SK-N-SH (cell line): ENCODE results near the gene ZNF207. TPM values are rescaled to one million over a fixed set of nuclear protein-coding genes. Genes with fewer than 3 reads are reported as not detected.

Source experiments
- CTCF ChIA-PET: fragments of 300-600, 350-600 bp; formaldehyde crosslinking; extraction: SDS; loops from one replicate; lab custom pipeline; 2021; lab: Yijun Ruan, JAX
- POLR2A ChIA-PET: fragments of 350-600 bp; sonication (Branson Sonifier 250); formaldehyde crosslinking; extraction: SDS; loops from one replicate; lab custom pipeline; 2020; ENCODE audit warnings: antibody characterized with exemption, inconsistent platforms; lab: Yijun Ruan, JAX
- DNase-seq: peaks from one replicate; pipeline ENCODE4 v3.0.0; 2012
- H2AFZ ChIP-seq: fragments of 200-600 bp; sonication (generic); 2 replicates; pipeline ENCODE4 v1.8.1; 2016; ENCODE audit warnings: antibody characterized with exemption, mild to moderate bottlenecking, low read depth
- H3F3A ChIP-seq: fragments of 200-600 bp; sonication (generic); replicated peaks from 2 replicates; pipeline ENCODE3; 2016; ENCODE audit warnings: antibody characterized with exemption, mild to moderate bottlenecking; ENCODE audit not compliant: insufficient read depth
- H3K27ac ChIP-seq, 2 experiments: fragments of 200-500 bp in 1 of 2; fragments of 200-600 bp in 1 of 2; sonication (Bioruptor generic) in 1 of 2; sonication (generic), shearing (Covaris generic) in 1 of 2; 2 replicates each; pipeline versions ENCODE4 v1.5.1 to v1.6.1; 2014 to 2016; ENCODE audit warnings: low read depth in 2 of 2, inconsistent platforms in 1 of 2, low read length in 1 of 2, mild to moderate bottlenecking in 1 of 2, mixed read lengths in 1 of 2
- H3K27me3 ChIP-seq: fragments of 200-600 bp; sonication (generic), shearing (Covaris generic); 2 replicates; pipeline ENCODE4 v1.6.1; 2016; ENCODE audit warnings: mixed run types; ENCODE audit not compliant: insufficient read depth
- H3K36me3 ChIP-seq, 2 experiments: fragments of 200-500 bp in 1 of 2; fragments of 200-600 bp in 1 of 2; sonication (Bioruptor generic) in 1 of 2; sonication (generic) in 1 of 2; replicated peaks in 1 of 2; 2 replicates each; pipeline versions ENCODE3 to v1.5.1; 2014 to 2016; ENCODE audit warnings: low read length in 1 of 2, mild to moderate bottlenecking in 1 of 2; ENCODE audit not compliant: insufficient read depth in 2 of 2, control insufficient read depth in 1 of 2
- H3K4me1 ChIP-seq, 2 experiments: fragments of 200-500 bp in 1 of 2; fragments of 200-600 bp in 1 of 2; sonication (Bioruptor generic) in 1 of 2; sonication (generic), shearing (Covaris generic) in 1 of 2; 2 replicates each; pipeline versions ENCODE4 v1.5.1 to v1.6.1; 2014 to 2016; ENCODE audit warnings: low read depth in 1 of 2, low read length in 1 of 2, mixed run types in 1 of 2; ENCODE audit not compliant: insufficient read depth in 2 of 2, control insufficient read depth in 1 of 2
- H3K4me2 ChIP-seq: fragments of 200-600 bp; sonication (generic), shearing (Covaris generic); 2 replicates; pipeline ENCODE4 v1.6.1; 2017; ENCODE audit warnings: mixed run types
- H3K4me3 ChIP-seq, 2 experiments: fragments of 200-500 bp in 1 of 2; fragments of 200-600 bp in 1 of 2; sonication (Bioruptor generic) in 1 of 2; sonication (generic), shearing (Covaris generic) in 1 of 2; 2 replicates each; pipeline versions ENCODE4 v1.5.1 to v1.8.1; 2014 to 2016; ENCODE audit warnings: low read depth in 2 of 2, inconsistent platforms in 1 of 2, low read length in 1 of 2, mild to moderate bottlenecking in 1 of 2, mixed read lengths in 1 of 2, moderate library complexity in 1 of 2
- H3K79me2 ChIP-seq: fragments of 200-600 bp; sonication (generic); 2 replicates; pipeline ENCODE4 v1.8.1; 2017; ENCODE audit warnings: mild to moderate bottlenecking; ENCODE audit not compliant: insufficient read depth
- H3K9ac ChIP-seq: fragments of 200-600 bp; sonication (generic); 2 replicates; pipeline ENCODE4 v1.6.1; 2017; ENCODE audit warnings: mixed run types
- H3K9me2 ChIP-seq: fragments of 200-600 bp; sonication (generic); 2 replicates; pipeline ENCODE4 v1.6.1; 2017; ENCODE audit warnings: mixed run types
- H3K9me3 ChIP-seq: fragments of 200-600 bp; sonication (generic); 2 replicates; pipeline ENCODE4 v1.6.1; 2017; ENCODE audit warnings: mixed run types, mild to moderate bottlenecking, moderate library complexity
- H4K20me1 ChIP-seq: fragments of 200-600 bp; sonication (generic); 2 replicates; pipeline ENCODE4 v1.6.1; 2017; ENCODE audit warnings: mild to moderate bottlenecking, mixed run types; ENCODE audit not compliant: insufficient read depth
- CTCF ChIP-seq: fragments of 200-600 bp; sonication (generic); IDR thresholded peaks from 2 replicates; pipeline ENCODE4 v1.6.1; 2017; ENCODE audit warnings: antibody characterized with exemption, mild to moderate bottlenecking, moderate library complexity
- EP300 ChIP-seq, 2 experiments: IDR thresholded peaks; 2 replicates each; pipeline versions ENCODE4 v1.4.0 to v1.6.1; 2012; ENCODE audit warnings: borderline replicate concordance in 1 of 2, low read depth in 1 of 2, low read length in 1 of 2
- FOXM1 ChIP-seq: IDR thresholded peaks from 2 replicates; pipeline ENCODE4 v1.4.0; 2012; ENCODE audit warnings: low read depth, mild to moderate bottlenecking
- GATA2 ChIP-seq: sonication (generic); formaldehyde crosslinking; IDR thresholded peaks from 2 replicates; pipeline ENCODE4 v1.5.0; 2020; ENCODE audit warnings: mild to moderate bottlenecking, missing genetic modification reagents
- JUND ChIP-seq: IDR thresholded peaks from 2 replicates; pipeline ENCODE4 v1.4.0; 2012
- MEF2A ChIP-seq: IDR thresholded peaks from 2 replicates; pipeline ENCODE4 v1.4.0; 2012; ENCODE audit warnings: low read depth, borderline replicate concordance
- MXI1 ChIP-seq: IDR thresholded peaks from 2 replicates; pipeline ENCODE4 v1.6.1; 2012; ENCODE audit warnings: mild to moderate bottlenecking, low read depth, low read length, improper control_type of control experiment
- POLR2AphosphoS5 ChIP-seq: IDR thresholded peaks from 2 replicates; pipeline ENCODE4 v1.6.1; 2012; ENCODE audit warnings: low read depth, low read length
- RAD21 ChIP-seq: IDR thresholded peaks from 2 replicates; pipeline ENCODE4 v1.6.1; 2012; ENCODE audit warnings: mild to moderate bottlenecking, low read length
- RXRA ChIP-seq: IDR thresholded peaks from 2 replicates; pipeline ENCODE4 v1.4.0; 2012; ENCODE audit warnings: low read depth, mild to moderate bottlenecking, borderline replicate concordance
- TAF1 ChIP-seq: IDR thresholded peaks from 2 replicates; pipeline ENCODE4 v1.6.1; 2012; ENCODE audit warnings: low read depth, mild to moderate bottlenecking, low read length, moderate library complexity, borderline replicate concordance
- TCF12 ChIP-seq: IDR thresholded peaks from 2 replicates; pipeline ENCODE4 v1.4.0; 2012
- WGBS: methylation state at CpG from one replicate; pipeline ENCODE4 v1.1.6; 2017; ENCODE audit warnings: low lambda C conversion rate; 5-methylcytosine and 5-hydroxymethylcytosine counted together
- polyA plus RNA-seq, 3 experiments: library from polyadenylated mRNA; depleted of rRNA; stranded (reverse); fragments of >200 nt; gene quantifications; 2 replicates each; pipeline ENCODE4 v1.2.3, GENCODE V29; 2012

ZNF207 gene
- polyA plus RNA-seq, 1 of the 3 experiments (the other 2 are of a cell fraction): 122 TPM

GRCh38 chr17:32302037-32302436 is 47.9 kb upstream of the ZNF207 start:
- H3K27me3 ChIP-seq: no peaks in the 10 kb centered on the region
- H3K79me2 ChIP-seq: no peaks in the 10 kb centered on the region
- TF ChIP-seq POLR2AphosphoS5 (no peak), MEF2A (no peak), RAD21 (no peak)
- TF ChIP-seq, all 33 proteins: peak for 0
- no peak for DNase-seq
- no peaks in the 10 kb centered on the region for H3K9me2 ChIP-seq
- CTCF ChIA-PET: interaction anchor here (1.3 to 2.7 kb wide), 3 partner anchors 9 to 49 kb away, joined by 4 to 9 read pairs (median 6); no protein-coding TSS in a partner anchor
- H3K4me2 ChIP-seq: no peak overlapping the region
- H3F3A ChIP-seq: no peaks in the 10 kb centered on the region
- H2AFZ ChIP-seq: no peak overlapping the region
- H3K9ac ChIP-seq: no peak overlapping the region
- no peaks in the 10 kb centered on the region for H3K36me3 ChIP-seq
- no peak overlapping the region for H3K4me3 ChIP-seq
- peaks cover 0 to 19% of the 10 kb centered on the region in 2 experiments; a peak in 1 of 4 replicates for H3K4me1 ChIP-seq
- WGBS: 87% methylated on average over 4 of the region's 4 CpGs
- no peaks in the 10 kb centered on the region for H4K20me1 ChIP-seq
- POLR2A ChIA-PET: no interaction called here
- H3K27ac ChIP-seq: no peak overlapping the region
- no peaks in the 10 kb centered on the region for H3K9me3 ChIP-seq

DNA sequence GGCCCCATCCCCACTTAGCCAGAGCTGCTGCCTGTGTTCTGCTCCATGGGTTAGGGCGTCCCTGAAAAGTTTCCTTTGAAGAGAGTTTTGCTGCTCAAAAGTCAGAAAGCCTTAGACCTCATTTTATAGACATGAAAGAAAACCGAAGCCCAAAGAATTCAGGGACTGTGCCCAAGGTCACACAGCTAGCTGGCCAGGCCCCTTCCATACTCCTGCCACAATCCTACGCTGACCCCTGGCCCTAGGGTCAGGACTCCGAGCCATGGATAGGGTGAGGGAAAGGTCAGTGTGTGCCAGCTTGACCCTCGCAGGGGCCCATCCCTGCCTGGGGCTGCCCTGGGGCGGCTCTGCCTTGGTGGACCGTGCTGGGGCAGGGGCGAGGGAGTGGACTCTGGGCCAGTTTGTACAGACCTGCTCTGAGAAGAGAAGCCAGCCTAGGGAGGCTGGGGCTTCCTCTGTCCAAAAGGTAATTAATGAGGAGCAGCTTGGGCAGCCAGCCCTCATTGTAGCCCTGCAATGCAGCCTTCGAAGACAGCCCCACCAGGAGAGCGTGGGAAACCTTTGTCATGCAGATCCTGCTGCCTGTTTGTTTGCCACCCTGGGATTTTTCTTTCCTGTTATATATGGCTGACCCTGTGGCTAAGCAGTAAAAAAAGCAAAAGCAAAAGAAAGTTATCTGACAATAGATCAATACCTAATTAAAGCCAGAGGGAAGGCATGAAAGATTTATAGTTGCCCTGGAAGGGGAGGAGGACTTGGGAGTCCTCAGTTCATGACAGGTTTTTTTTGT is 46.9 kb upstream of the ZNF207 start:
- Histone ChIP-seq H3K9me3 (no peaks in the 10 kb centered on the region), H3K9me2 (no peaks in the 10 kb centered on the region), H3K9ac (no peak overlapping the region), H3K79me2 (no peaks in the 10 kb centered on the region), H3K4me3 (no peak overlapping the region), H2AFZ (no peak overlapping the region), H3K36me3 (no peaks in the 10 kb centered on the region), H3K4me2 (no peak overlapping the region), H4K20me1 (no peaks in the 10 kb centered on the region), H3F3A (no peaks in the 10 kb centered on the region), H3K27me3 (no peaks in the 10 kb centered on the region), H3K27ac (no peak overlapping the region), H3K4me1 (peaks cover 0 to 19% of the 10 kb centered on the region in 2 experiments; a peak in 1 of 4 replicates)
- DNase-seq: peak; percentile 56
- ChIA-PET POLR2A (no interaction called here), CTCF (interaction anchor here (0.8 to 2.7 kb wide), 5 partner anchors 8 to 50 kb away, joined by 3 to 9 read pairs (median 4); no protein-coding TSS in a partner anchor)
- TF ChIP-seq TAF1 (no peak), GATA2 (CRISPR knock-in tag) (0 out of 2 replicates have a peak, but pooled peaks have one; percentile 42)
- 79% methylated on average over 6 of the region's 10 CpGs for WGBS

DNA sequence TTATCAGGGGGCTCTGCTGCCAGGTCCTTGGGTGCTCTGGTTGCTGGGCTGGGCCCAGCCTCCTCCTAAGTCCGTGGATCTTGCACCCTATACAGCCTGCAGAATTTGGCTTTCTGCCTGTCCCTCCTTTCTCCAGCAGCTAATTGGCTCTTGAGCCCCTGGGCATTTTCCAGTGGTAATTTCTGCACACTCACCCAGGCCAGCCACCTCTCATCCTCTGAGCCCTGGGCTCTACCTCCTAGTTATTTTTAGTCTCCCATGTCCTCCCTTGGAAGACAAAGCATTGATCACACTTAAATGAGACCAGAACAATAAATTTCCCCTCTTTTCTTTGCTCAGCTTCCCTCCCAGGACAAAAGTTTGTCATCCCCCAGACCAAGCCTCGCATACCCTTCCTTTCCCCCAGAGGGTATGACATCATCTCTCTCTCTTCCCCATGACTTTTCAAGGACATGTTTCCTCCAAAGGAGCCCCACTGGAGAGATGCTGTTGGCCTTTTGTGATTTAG is 46.1 kb upstream of the ZNF207 start:
- Histone ChIP-seq H3K9me2 (no peaks in the 10 kb centered on the region), H2AFZ (no peak overlapping the region), H4K20me1 (no peaks in the 10 kb centered on the region), H3K9ac (no peak overlapping the region), H3K9me3 (no peaks in the 10 kb centered on the region), H3K27ac (no peak overlapping the region), H3K4me3 (no peak overlapping the region), H3K36me3 (no peaks in the 10 kb centered on the region), H3K27me3 (no peaks in the 10 kb centered on the region), H3K79me2 (no peaks in the 10 kb centered on the region), H3F3A (no peaks in the 10 kb centered on the region), H3K4me2 (no peak overlapping the region), H3K4me1 (peaks cover 0 to 15% of the 10 kb centered on the region in 2 experiments; a peak in 1 of 4 replicates)
- CTCF ChIA-PET: interaction anchor here (0.8 to 2.7 kb wide), 4 partner anchors 10 to 51 kb away, joined by 3 to 9 read pairs (median 4); no protein-coding TSS in a partner anchor
- 55% methylated on average over 2 of the region's 2 CpGs for WGBS
- peak; percentile 53 for DNase-seq
- TF ChIP-seq JUND (no peak), FOXM1 (no peak), TCF12 (no peak), CTCF (no peak), MXI1 (no peak), RXRA (no peak), EP300 (IDR thresholded peaks at IDR 0.05; ENCODE audit: borderline replicate concordance in 1 of 2, low read depth in 1 of 2, low read length in 1 of 2) (peak in 1 of 2 experiments; percentile 5; a peak in 1 of 4 replicates)
- POLR2A ChIA-PET: no interaction called here
